ENCODE results near the gene UBTD1. TPM values are rescaled to one million over a fixed set of nuclear protein-coding genes. Genes with fewer than 3 reads are reported as not detected.

The UBTD1 gene
- total RNA-seq, 2 experiments from 2014 or later = 1.6 to 2.1 TPM

DNA sequence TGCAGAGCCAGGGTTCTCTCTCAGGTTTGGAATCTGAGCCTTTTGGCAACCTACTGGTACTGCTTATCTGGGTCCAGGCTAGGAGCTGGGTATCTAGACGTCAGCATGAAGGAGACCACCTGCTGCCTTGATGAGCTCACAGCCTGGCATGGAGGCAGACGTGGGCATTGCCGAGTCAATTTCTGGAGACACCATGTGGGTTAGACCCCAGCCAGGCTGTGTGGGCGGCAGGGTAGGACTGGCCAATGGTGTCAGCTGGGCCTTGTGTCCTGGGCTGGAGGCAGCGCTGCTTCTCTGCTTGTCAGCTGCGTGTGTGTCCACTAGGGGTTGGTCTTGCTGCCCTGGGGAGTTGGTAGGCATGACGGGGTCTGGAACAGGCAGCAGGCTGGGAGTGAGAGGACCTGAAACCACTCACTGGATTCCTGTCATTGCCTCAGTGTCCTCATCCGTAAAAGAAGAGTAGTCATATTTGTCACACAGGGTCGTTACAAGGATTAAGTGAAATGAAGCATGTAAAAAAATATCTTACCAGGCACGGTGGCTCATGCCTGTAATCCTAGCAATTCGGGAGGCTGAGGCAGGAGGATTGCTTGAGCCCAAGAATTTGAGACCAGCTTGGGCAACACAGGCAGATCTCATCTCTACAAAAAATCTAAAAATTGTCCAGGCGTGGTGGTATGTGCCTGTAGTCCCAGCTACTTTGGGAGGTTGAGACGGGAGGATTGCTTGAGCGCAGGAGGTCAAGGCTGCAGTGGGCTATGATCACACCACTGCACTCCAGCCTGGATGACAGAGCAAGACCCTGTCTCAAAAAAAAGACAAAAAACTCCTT, 42.2 kb downstream of the UBTD1 start:
- Mint-ChIP-seq H3K27ac (no peak overlapping the region), H3K4me1 (ENCODE audit: low read depth) (peaks cover 23% of the 10 kb centered on the region), H3K27me3 (no peaks in the 10 kb centered on the region), H3K4me3 (no peak overlapping the region), H3K36me3 (ENCODE audit: low read depth) (no peaks in the 10 kb centered on the region), H3K9me3 (no peaks in the 10 kb centered on the region)
- DNase-seq = no peak
- TF ChIP-seq, protein P1, sequence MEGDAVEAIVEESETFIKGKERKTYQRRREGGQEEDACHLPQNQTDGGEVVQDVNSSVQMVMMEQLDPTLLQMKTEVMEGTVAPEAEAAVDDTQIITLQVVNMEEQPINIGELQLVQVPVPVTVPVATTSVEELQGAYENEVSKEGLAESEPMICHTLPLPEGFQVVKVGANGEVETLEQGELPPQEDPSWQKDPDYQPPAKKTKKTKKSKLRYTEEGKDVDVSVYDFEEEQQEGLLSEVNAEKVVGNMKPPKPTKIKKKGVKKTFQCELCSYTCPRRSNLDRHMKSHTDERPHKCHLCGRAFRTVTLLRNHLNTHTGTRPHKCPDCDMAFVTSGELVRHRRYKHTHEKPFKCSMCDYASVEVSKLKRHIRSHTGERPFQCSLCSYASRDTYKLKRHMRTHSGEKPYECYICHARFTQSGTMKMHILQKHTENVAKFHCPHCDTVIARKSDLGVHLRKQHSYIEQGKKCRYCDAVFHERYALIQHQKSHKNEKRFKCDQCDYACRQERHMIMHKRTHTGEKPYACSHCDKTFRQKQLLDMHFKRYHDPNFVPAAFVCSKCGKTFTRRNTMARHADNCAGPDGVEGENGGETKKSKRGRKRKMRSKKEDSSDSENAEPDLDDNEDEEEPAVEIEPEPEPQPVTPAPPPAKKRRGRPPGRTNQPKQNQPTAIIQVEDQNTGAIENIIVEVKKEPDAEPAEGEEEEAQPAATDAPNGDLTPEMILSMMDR (IDR thresholded peaks at IDR 0.05) = no peak
- CTCF ChIA-PET = interaction anchor here (0.6 to 3.5 kb wide), 5 partner anchors 12 to 578 kb away, joined by 3 to 19 read pairs (median 4); no protein-coding TSS in a partner anchor
- no peak for ATAC-seq
- intact Hi-C loops (cut with micrococcal nuclease) = no loop called here
- POLR2A ChIA-PET = no interaction called here

DNA sequence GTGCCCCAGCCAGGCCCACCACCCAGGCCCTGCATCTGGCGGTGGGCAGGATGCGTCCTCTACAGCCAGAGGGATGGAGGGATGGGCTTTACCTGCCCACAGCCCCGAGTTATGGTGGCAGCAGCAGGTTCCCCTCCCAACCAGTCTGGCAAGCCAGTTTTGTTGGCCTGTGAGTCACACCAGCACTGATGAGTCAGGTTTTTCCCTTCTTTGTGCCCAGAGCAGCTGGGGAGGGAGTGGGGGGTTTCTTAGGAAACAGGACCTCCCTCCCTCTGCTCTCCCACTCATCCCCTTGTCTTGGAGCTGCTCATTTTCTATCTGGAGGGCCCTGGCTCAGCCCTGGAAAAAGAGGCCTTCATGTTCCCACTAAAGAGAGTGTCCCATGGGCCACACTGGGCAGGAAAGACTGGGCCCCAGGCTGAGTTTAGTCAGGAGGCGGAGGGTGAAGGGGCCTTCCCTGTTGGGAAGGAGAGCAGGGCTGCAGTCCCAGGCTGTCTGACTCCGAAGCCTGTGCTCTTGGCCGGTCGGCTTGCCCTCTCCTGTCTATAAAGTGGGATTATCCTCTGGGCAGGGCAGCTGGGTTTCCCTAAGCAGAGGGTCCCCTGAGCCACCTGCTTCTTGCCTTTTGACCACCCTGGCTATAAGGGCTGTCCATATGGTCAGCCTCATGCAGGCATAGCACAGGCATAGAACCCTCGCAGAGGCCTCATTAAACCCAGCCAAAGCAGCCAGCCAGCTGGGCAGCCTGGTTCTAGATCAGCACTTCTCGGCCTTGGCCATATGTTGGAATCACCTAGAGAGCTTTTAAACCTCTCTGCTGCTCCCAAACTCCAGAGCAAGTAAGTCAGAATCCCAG, 43.7 kb downstream of the UBTD1 start:
- peak; percentile 63 for DNase-seq
- peak; percentile 63 for ATAC-seq
- no peak overlapping the region for H3K4me3 Mint-ChIP-seq
- no peaks in the 10 kb centered on the region for H3K27me3 Mint-ChIP-seq
- ChIA-PET CTCF (interaction anchor here (0.9 to 2.0 kb wide), 2 partner anchors 8 to 12 kb away, joined by 3 to 5 read pairs; no protein-coding TSS in a partner anchor), POLR2A (interaction anchor here (0.5 to 1.0 kb wide), 3 partner anchors 84 to 95 kb away, joined by 3 read pairs; no protein-coding TSS in a partner anchor)
- peak overlapping the region; percentile 61 for H3K27ac Mint-ChIP-seq
- peaks cover 23% of the 10 kb centered on the region for H3K4me1 Mint-ChIP-seq (ENCODE audit: low read depth)
- H3K9me3 Mint-ChIP-seq = no peaks in the 10 kb centered on the region
- intact Hi-C loops (cut with micrococcal nuclease) = no loop called here
- H3K36me3 Mint-ChIP-seq (ENCODE audit: low read depth) = no peaks in the 10 kb centered on the region
- TF ChIP-seq, protein P1 (IDR thresholded peaks at IDR 0.05) = no peak

- Mint-ChIP-seq H3K4me1 (ENCODE audit: low read depth) (peaks cover 23% of the 10 kb centered on the region), H3K27ac (peak overlapping the region; percentile 61), H3K27me3 (no peaks in the 10 kb centered on the region), H3K36me3 (ENCODE audit: low read depth) (no peaks in the 10 kb centered on the region), H3K9me3 (no peaks in the 10 kb centered on the region), H3K4me3 (no peak overlapping the region)
- intact Hi-C loops (cut with micrococcal nuclease) = no loop called here
- CTCF ChIA-PET = interaction anchor here (0.9 to 2.0 kb wide), 2 partner anchors 9 to 11 kb away, joined by 3 to 5 read pairs; no protein-coding TSS in a partner anchor
- DNase-seq (peak; percentile 73), ATAC-seq (peak; percentile 86)
- POLR2A ChIA-PET = interaction anchor here (0.5 to 1.0 kb wide), 2 partner anchors 83 to 94 kb away, joined by 3 read pairs; no protein-coding TSS in a partner anchor
- TF ChIP-seq, protein P1 (IDR thresholded peaks at IDR 0.05) = no peak
Observed at GRCh38 chr10:97543025-97543546, 44.4 kb downstream of the UBTD1 start.

- POLR2A ChIA-PET = no interaction called here
- DNase-seq = no peak
- Mint-ChIP-seq H3K27me3 (no peaks in the 10 kb centered on the region), H3K36me3 (ENCODE audit: low read depth) (no peaks in the 10 kb centered on the region), H3K4me1 (ENCODE audit: low read depth) (peaks cover 23% of the 10 kb centered on the region), H3K27ac (no peak overlapping the region), H3K4me3 (no peak overlapping the region), H3K9me3 (no peaks in the 10 kb centered on the region)
- intact Hi-C loops (cut with micrococcal nuclease) = no loop called here
- TF ChIP-seq, protein P1 (IDR thresholded peaks at IDR 0.05) = no peak
- CTCF ChIA-PET = interaction anchor here (0.6 to 2.0 kb wide), 6 partner anchors 8 to 474 kb away, joined by 4 to 15 read pairs (median 6); no protein-coding TSS in a partner anchor
- ATAC-seq = no peak
Observed at GRCh38 chr10:97546456-97547270, 47.9 kb downstream of the UBTD1 start.
